Smooth muscle cell of the brain vasculature (primary cell): ENCODE data around the gene ACVR1B.

Source experiments
- DNase-seq: peaks from one replicate; pipeline ENCODE4 v3.0.0-alpha.2; 2012; ENCODE audit warnings: low read depth, low spot score

ACVR1B gene

GRCh38 chr12:52020539-52021336 lies 69.2 kb downstream of the ACVR1B start:
- DNase-seq = no peak

GRCh38 chr12:52022841-52023181 lies 71.3 kb downstream of the ACVR1B start:
- DNase-seq = no peak

DNA sequence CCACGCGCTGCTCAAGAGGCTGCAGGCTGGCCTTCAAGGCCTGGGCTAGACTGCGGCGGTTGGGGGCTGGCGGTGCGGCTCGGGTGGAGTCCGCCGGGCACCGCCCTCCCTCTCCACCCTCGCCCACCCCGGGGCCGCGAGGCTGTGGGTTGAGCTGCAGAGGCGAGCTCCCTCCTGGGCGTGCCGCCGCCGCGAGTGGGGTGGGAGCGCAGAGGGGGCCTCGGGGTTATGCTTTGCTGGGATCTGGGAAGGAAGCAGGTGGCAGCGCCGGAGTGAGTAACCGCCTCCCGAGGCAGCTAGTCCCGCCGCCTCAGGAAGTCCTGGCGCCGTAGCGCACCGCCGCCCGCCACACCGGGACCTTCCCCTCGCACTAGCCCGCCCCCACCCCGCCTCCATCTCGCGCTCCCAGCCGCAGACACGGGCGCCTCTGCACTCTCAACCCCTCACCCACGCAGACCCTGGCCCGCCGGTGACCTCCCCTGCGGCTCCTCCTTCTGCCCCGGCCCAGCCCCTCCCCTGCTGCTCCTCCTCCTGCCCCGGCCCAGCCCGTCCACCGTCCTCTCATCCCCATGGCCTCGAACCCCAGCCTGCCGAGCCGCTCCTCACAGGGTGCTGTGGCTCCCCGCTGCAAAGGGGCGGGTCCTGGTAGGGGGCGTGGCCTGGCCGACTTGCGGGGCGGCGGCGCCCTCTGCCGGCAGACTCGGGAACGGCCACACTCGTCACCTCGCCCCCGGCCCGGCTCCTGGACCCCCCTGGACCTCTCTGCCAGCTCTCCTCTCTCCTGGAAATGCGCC lies 71.9 kb downstream of the ACVR1B start:
- no peak for DNase-seq

GRCh38 chr12:52023976-52024688 lies 72.6 kb downstream of the ACVR1B start:
- no peak for DNase-seq

GRCh38 chr12:52024845-52025230 lies 73.3 kb downstream of the ACVR1B start:
- no peak for DNase-seq

DNA sequence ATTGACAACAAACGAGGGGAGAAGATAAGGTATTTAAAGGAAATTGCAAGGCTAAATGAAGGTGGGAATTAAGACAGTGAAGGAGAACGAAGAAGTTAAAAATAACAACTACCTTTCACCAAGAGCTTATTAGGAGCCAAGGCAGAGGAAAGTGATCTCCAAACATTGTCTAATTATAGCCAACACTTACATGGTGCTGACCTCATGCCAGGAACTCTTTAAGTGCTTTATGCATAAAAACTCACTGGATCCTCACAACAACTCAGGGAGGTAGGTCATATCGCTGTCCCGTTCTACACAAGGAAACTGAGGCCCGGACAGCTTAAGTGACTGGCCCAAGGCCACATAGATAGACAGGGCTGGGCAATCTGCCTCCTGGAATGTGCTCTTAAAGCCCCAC lies 74.8 kb downstream of the ACVR1B start:
- no peak for DNase-seq

- DNase-seq = no peak
Measured at GRCh38 chr12:52027085-52027843, 75.8 kb downstream of the ACVR1B start.

DNA sequence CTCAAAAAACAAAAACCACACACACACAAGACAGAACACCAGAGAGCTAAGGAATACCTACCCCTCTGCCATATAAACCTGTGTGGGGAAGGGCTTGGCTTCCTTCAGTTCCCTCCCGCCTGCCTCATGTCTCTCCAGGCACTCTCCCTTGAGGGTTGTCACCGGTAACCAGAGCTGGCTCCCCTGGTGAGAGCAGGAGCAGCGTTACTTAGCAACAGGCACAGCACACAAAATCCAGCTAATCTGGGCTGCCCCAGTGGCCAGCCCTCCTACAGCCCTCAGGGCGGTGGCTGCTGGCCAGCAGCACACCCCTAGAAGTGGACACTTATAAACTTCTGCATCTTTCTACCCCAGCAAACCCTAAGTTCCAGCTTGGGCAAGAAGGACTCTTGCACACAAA lies 78.2 kb downstream of the ACVR1B start:
- no peak for DNase-seq

DNA sequence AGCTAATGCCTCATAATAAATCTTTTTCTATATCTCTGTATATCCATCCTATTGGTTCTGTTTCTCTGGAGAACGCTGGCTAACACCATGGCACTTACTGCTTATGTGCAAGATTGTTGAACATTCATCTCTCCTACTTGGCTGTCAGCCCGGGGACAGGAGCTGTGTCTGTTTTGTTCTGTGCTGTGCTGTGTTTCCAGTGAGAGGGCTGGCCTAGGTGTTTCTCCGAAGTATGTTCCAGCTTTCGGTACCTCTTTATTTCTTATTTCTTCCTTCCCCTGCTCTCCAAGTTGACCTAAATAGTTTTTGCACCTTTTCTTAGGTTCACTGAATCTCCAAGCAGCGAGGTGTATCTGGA lies 80.9 kb downstream of the ACVR1B start:
- DNase-seq = no peak

DNA sequence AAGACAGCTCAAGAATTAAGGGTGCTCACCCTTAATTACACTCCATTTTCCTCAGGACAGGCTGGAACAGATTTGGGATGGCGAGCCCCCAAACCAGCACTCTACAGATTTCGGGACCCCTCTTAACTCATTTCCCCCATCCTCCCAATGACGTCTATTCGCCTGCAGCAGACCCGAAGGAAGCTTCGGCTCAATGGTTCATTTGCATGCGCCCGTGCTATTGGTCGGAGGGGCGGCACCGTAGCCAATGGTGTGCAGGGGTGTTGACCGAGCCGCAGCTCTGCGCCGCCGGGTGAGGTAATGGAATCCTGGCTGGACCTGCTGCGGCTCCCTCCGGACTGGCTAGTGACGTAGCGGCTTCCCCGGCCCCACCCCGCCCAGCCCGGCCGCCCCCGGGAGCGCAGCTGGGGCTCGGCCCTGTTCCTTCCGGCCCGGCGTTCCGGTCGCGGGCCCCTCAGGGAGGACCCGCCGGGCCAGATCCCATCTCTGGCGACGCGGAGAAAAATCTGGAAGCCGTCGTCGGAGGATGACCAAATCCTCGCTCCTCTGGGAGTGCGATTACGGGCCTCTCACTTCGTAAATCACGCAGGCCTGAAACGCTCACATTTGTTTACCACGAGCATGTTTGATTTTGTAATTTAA lies 81.4 kb downstream of the ACVR1B start:
- peak; percentile 83 for DNase-seq

DNA sequence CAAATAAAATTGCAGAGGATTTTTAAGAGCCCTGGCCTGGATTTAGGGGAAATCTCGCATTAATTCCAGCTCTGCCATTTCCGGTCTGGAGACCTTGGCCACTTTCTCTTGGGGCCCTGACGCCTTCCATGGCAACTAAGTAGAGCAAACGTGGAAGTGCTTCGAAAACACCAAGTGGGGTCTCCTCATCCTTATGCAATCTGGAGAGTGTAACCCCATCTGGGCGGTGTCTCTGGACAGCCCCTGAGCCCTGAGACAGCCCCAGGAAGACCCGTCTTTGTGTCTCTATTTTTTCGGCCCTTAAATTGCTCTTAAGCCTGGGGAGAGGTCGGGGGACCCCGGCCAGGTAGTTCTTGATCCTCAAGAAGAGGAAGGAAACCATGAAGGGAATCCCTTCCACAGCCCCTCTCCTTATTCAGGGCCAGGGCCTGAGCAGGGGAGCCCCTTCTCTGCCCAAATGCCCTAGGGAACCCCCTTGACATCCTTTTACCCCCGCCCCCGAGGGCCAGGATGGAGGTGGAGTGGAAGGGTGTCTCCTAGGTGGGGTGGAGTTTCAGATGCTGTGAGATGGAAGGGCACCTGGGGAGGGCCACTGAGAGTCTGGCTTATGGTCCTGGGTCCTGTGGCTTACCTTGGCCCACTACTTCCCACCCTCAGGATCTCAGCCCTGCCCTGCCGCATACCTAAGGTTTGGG lies 82.1 kb downstream of the ACVR1B start:
- no peak for DNase-seq

DNA sequence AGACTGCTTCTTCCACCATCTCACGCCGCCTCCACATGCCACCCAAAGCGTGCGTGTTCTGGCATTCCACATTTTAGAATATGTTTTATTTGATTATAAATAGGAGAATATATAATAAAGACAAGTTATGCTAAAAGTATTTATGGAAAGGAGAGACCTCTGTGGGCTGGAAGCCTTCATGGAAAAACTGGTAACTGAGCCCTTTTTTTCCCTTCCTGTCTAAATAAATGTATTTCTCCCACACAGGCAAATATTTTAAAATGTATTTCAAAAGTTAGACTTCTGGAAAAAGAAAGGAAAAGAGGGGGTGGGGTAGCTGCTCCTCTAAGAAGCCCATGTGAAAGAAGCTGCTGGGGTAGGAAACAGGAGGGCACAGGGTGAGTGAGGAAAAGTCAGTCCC lies 83.7 kb downstream of the ACVR1B start:
- DNase-seq = no peak

- DNase-seq = no peak
Measured at GRCh38 chr12:52035926-52036325, 84.4 kb downstream of the ACVR1B start.

DNA sequence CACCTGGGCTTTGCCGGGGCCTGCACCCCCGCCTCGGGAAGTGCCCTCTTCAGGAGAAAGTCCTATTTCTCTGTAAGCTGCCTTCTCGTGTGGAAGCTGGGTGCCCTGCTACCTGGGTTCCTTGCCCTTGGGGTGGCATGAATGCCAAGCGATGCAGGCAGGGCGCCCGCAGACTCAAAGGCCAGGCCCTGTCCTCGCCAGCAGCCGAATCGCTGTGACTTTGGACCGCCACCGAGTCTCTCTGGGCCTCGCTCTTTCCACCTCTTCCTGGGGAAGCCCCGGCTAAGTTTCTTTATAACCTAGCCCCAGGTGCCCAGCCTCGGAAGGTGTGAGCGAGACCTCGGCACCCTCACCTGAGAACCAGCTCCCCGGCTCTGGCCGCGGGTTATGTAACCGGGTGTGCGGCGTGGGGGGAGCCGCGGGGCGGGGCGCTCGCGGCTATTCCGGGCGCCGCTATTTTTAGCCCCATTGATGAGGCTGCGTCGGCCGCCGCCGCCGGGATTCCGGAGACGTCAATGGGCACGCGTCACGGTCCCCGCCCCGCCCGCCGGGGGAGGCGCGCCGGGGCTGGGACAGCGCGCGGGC lies 85.2 kb downstream of the ACVR1B start:
- no peak for DNase-seq

DNA sequence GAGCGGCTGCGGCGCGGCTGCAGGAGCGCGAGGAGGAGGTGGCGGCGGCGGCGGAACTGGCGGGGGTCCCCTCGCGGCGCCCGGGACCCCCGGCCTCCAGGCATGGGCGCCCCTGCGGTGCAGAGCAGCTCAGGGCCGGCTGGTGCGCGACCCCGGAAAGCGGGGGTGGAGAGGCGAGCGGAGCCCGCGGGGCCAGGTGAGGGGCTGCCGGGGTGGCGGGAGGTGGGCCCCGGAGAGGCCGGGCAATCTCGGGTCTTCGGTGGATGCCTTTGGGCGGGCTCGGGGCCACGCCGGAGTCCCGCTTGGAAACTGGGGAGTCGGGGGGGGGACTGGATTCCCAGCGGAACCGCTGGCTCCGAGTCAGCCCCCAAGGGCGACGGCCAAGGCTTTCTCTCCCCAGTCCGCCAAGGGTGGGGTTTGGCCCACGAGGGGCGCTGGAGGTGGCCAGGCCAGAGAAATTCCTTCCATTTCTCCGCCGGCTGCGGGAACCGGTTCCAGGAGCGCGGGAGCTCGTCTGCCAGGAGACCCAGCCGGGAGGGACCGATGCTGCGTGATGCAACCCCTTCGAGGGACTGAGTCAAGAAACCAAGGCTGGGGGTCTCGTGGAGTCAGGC lies 85.9 kb downstream of the ACVR1B start:
- DNase-seq = no peak

DNA sequence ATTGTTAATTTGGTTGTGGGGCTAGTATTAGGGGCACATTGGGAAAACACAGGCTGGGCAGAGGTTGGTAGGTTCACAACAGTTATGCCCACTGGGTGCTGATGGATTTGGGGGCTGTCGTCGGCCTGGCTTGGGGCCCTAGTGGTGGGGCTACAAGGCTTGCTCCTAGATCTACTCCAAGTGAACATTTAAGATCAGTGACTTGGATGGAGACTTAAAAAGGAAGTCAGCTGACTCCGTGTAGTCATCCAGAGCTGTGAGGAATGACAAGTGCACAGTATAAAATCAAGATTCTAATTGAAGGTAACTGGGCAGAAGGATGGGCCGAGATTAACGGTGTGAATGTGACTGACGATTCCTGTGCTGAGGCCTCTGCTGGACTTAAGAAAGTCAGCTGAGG lies 86.9 kb downstream of the ACVR1B start:
- DNase-seq = no peak

DNA sequence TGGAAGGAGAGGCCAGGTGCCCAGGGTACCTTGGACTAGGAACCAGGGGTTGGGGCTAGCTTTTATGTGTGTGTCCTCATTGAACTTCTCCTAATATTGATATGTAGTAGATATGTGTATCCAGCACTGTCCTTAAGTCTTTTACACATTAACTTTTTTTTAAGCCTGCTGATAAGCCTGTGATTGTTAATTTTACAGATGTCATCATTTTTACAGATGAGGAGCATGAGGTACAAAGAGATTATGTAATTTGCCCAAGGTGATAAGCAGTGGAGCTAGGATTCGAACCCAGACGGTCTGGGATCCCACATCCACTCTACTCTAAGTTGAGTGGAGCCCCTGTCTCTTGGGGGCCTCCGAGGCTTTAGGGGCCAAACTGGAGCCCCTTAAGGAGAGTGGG lies 89.5 kb downstream of the ACVR1B start:
- DNase-seq = no peak

GRCh38 chr12:52041695-52042123 lies 90.2 kb downstream of the ACVR1B start:
- DNase-seq = no peak

DNA sequence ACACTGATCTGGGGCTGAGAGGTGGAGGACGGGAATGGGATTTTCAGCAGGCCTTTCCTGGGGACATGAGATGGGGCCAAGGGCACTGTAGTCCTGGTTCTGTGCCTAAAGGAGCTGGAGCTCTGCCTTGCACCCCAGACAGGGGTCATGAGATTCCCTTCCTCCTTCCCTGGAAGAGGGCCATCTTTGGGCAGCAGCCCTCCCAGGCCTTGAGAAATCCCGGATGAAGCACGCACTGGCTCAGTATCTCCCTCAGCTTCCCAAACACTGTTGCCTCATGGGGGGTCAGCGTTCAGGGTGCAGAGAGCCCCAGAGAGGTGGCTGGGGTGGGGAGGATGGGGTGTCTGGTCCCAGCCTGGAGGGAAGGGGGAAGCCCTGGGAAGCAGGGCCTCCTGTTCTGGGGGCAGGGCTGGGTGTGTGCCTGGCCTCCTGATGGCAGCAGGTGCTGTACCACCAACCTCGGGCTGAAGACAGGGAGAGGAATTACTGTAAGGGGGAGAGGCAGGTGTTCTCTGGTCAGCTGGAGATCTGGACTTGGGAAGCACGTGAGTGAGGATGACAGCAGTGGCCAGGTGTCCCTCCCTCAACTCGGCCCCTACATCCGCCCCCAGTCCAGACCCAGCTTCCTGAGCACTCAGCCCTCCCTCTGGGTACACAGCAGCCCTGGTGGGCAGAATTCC lies 91.3 kb downstream of the ACVR1B start:
- no peak for DNase-seq
